SH-SY5Y (cell line): ENCODE data around the gene SMAD3.

Source experiments
- GATA2 ChIP-seq: IDR thresholded peaks from 2 replicates; pipeline ENCODE4 v1.6.1; 2011; ENCODE audit warnings: mild to moderate bottlenecking, low read depth, low read length
- GATA3 ChIP-seq: IDR thresholded peaks from 2 replicates; pipeline ENCODE4 v1.6.1; 2011; ENCODE audit warnings: low read depth, mild to moderate bottlenecking, low read length, moderate library complexity

DNA sequence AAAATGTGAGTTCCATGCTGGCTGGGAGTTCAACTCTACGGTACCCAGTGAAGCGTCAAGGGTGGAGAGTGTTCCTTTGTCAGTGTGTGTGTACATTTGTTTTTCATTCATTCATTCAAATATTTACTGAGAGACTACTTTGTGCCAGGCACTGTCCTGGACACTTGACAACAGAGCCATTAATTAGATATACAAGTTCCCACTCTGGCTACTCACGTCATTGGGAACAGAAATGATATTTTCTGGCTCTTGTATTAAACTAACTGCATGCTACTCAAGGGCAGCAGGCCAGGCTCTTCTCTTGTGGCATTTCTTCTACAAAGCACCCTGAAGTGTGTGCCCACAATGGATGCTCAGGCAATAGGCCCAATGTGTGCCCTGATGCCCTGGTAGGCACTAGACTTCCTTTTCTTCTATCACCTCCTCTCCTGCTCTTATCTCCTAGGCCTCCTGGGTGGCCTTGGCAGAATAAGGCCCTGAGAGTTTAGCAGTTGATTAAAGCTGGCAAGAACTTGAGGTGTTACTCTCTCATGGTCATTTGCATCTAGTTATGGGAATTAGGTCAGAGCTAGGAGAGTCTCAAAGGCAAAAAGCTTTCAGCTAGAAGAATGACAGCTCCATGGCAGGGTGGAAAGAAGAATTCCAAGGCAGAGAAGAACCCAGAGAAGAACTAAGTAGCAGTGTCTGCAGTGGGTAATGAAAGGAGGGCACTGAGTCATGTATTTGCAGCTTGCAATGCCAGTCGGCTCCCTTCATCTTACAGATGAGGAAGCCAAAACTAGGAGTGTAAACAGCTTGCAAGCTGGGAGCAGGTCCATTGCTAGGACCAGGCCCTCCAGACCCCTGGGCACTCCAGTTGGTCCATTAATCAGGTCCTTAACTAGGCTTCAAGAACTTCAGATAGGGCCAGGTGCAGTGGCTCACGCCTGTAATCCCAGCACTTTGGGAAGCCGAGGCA is 14.0 kb upstream of the SMAD3 start:
- TF ChIP-seq GATA3 (no peak), GATA2 (no peak)
